ENCODE results near the gene SARS1. TPM values are rescaled to one million over a fixed set of nuclear protein-coding genes. Genes with fewer than 3 reads are reported as not detected.

SARS1 gene, protein sequence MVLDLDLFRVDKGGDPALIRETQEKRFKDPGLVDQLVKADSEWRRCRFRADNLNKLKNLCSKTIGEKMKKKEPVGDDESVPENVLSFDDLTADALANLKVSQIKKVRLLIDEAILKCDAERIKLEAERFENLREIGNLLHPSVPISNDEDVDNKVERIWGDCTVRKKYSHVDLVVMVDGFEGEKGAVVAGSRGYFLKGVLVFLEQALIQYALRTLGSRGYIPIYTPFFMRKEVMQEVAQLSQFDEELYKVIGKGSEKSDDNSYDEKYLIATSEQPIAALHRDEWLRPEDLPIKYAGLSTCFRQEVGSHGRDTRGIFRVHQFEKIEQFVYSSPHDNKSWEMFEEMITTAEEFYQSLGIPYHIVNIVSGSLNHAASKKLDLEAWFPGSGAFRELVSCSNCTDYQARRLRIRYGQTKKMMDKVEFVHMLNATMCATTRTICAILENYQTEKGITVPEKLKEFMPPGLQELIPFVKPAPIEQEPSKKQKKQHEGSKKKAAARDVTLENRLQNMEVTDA
- polyA plus RNA-seq (2013, experiment 1 of 2) = 108 TPM
- polyA plus RNA-seq (2013, experiment 2 of 2) = 110 TPM

GRCh38 chr1:109213824-109214693, at the start of gene SARS1:
TSS of gene SARS1 (plus strand) at chr1:109213918. CDS start at chr1:109213993, 75 bp downstream.
- H3K23ac ChIP-seq (ENCODE audit: low read length) = peak within 1 kb of the TSS; percentile 89
- no peak within 1 kb of the TSS for H2AK5ac ChIP-seq (ENCODE audit: low read length)
- H3K79me2 ChIP-seq (ENCODE audit: control insufficient read depth, insufficient read depth, low read length) = peaks cover 35% of the 10 kb centered on the region
- H3K9ac ChIP-seq (ENCODE audit: low read length) = peak within 1 kb of the TSS; percentile 99
- peak within 1 kb of the TSS; percentile 99 for H3K56ac ChIP-seq (ENCODE audit: low read length)
- H3K36me3 ChIP-seq (ENCODE audit: control insufficient read depth, insufficient read depth, low read length) = no peaks in the 10 kb centered on the region
- H4K8ac ChIP-seq (ENCODE audit: low read depth, low read length) = no peak within 1 kb of the TSS
- peak within 1 kb of the TSS; percentile 87 for H3K4me2 ChIP-seq (ENCODE audit: low read length)
- peak within 1 kb of the TSS; percentile 100 for H3K4me3 ChIP-seq (ENCODE audit: low read length)
- H3K27ac ChIP-seq (ENCODE audit: low read depth, low read length) = peak within 1 kb of the TSS; percentile 63
- peaks cover 15% of the 10 kb centered on the region for H3K79me1 ChIP-seq (ENCODE audit: low read length)
- H3K18ac ChIP-seq (ENCODE audit: low read length) = peak within 1 kb of the TSS; percentile 32
- H2BK5ac ChIP-seq (ENCODE audit: low read length) = peak within 1 kb of the TSS; percentile 73
- H4K5ac ChIP-seq (ENCODE audit: low read length) = no peak within 1 kb of the TSS
- no CpG with 5 or more reads among the region's 64 CpGs for WGBS (ENCODE audit: extremely low coverage, insufficient coverage, low lambda C conversion rate)
- peak within 1 kb of the TSS; percentile 57 for H3K4ac ChIP-seq (ENCODE audit: low read depth, low read length)
- H3K27me3 ChIP-seq (ENCODE audit: insufficient read depth, low read length, poor library complexity) = no peaks in the 10 kb centered on the region
- DNase-seq = peak; percentile 92
- no peaks in the 10 kb centered on the region for H3K4me1 ChIP-seq (ENCODE audit: control insufficient read depth, low read depth, low read length)
- H2BK15ac ChIP-seq (replicated peaks; ENCODE audit: low read depth) = no peak within 1 kb of the TSS
- no peak within 1 kb of the TSS for H2BK120ac ChIP-seq (ENCODE audit: low read depth, low read length)

DNA sequence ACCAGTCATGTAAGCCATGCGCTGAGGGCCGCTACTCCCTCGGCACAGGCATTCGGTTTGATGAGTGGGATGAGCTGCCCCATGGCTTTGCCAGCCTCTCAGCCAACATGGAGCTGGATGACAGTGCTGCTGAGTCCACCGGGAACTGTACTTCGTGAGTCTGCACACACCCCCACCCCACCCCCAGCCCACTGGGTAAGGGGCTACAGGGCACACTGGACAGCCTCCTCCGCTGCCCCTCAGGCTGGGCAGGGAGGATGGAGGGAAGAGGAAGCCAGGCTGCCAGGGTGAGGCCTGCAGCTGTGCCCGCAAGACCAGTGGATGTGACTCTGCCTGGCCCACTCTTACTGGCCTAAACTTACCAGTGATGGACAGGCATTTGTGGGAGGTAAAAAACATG, 49.2 kb upstream of the SARS1 start:
- Histone ChIP-seq H3K79me1 (ENCODE audit: low read length) (no peaks in the 10 kb centered on the region), H3K27ac (ENCODE audit: low read depth, low read length) (no peak overlapping the region), H2BK15ac (replicated peaks; ENCODE audit: low read depth) (no peak overlapping the region), H2BK120ac (ENCODE audit: low read depth, low read length) (no peak overlapping the region), H2BK5ac (ENCODE audit: low read length) (no peak overlapping the region), H3K56ac (ENCODE audit: low read length) (no peak overlapping the region), H2AK5ac (ENCODE audit: low read length) (no peak overlapping the region), H3K23ac (ENCODE audit: low read length) (no peak overlapping the region), H3K4ac (ENCODE audit: low read depth, low read length) (no peak overlapping the region), H3K9ac (ENCODE audit: low read length) (no peak overlapping the region), H3K4me2 (ENCODE audit: low read length) (no peak overlapping the region), H3K27me3 (ENCODE audit: insufficient read depth, low read length, poor library complexity) (no peaks in the 10 kb centered on the region), H3K36me3 (ENCODE audit: control insufficient read depth, insufficient read depth, low read length) (no peaks in the 10 kb centered on the region), H3K4me1 (ENCODE audit: control insufficient read depth, low read depth, low read length) (no peaks in the 10 kb centered on the region), H3K79me2 (ENCODE audit: control insufficient read depth, insufficient read depth, low read length) (no peaks in the 10 kb centered on the region), H3K18ac (ENCODE audit: low read length) (no peak overlapping the region), H4K8ac (ENCODE audit: low read depth, low read length) (no peak overlapping the region), H3K4me3 (ENCODE audit: low read length) (no peak overlapping the region), H4K5ac (ENCODE audit: low read length) (no peak overlapping the region)
- WGBS (ENCODE audit: extremely low coverage, insufficient coverage, low lambda C conversion rate) = no CpG with 5 or more reads among the region's 8 CpGs
- no peak for DNase-seq

- H3K9ac ChIP-seq (ENCODE audit: low read length) = no peak overlapping the region
- H3K4me3 ChIP-seq (ENCODE audit: low read length) = no peak overlapping the region
- no peak overlapping the region for H3K18ac ChIP-seq (ENCODE audit: low read length)
Measured at GRCh38 chr1:109167001-109167506, 46.7 kb upstream of the SARS1 start.

DNA sequence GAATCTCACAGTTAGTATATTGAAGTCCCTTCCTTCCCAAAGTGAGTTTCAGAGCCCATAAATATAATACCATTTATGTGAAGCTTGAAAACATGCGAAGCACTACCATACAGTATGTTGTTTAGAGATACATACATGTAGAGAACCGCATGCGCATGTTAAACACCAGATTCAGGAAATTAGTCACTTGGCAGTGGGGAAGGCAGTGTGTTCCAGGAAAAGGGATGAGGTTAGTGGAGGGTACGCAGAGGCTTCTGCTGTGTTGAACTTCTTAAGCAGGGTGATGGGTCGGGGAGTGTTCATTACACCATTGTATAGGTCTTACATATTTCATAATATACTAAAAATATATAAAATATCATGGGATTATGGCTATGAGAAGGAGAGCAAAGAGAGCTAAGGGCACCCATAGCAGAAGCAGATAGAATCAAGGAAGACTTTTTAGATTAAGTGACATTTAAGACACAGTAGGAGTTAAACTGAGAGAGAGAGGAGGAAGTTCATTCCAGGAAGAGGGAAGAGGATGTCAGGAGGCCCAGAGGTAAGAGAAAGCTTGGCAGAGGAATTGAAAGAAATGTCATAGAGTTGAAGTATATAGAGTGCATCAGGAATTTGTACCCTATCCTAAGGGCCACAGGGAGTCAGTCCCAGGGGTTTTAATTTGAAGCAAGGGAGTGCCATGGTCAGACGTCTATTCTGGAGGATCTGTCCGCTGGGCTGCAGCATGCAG, 43.5 kb upstream of the SARS1 start:
- no peak overlapping the region for H3K56ac ChIP-seq (ENCODE audit: low read length)
- no peaks in the 10 kb centered on the region for H3K4me1 ChIP-seq (ENCODE audit: control insufficient read depth, low read depth, low read length)
- H2AK5ac ChIP-seq (ENCODE audit: low read length) = no peak overlapping the region
- no peak for DNase-seq
- no peaks in the 10 kb centered on the region for H3K79me1 ChIP-seq (ENCODE audit: low read length)
- no peak overlapping the region for H2BK5ac ChIP-seq (ENCODE audit: low read length)
- H3K9ac ChIP-seq (ENCODE audit: low read length) = no peak overlapping the region
- H3K4me3 ChIP-seq (ENCODE audit: low read length) = no peak overlapping the region
- no peak overlapping the region for H4K8ac ChIP-seq (ENCODE audit: low read depth, low read length)
- H2BK15ac ChIP-seq (replicated peaks; ENCODE audit: low read depth) = no peak overlapping the region
- H3K79me2 ChIP-seq (ENCODE audit: control insufficient read depth, insufficient read depth, low read length) = no peaks in the 10 kb centered on the region
- H3K4ac ChIP-seq (ENCODE audit: low read depth, low read length) = no peak overlapping the region
- no peaks in the 10 kb centered on the region for H3K36me3 ChIP-seq (ENCODE audit: control insufficient read depth, insufficient read depth, low read length)
- no CpG with 5 or more reads among the region's 7 CpGs for WGBS (ENCODE audit: extremely low coverage, insufficient coverage, low lambda C conversion rate)
- no peak overlapping the region for H3K27ac ChIP-seq (ENCODE audit: low read depth, low read length)
- H2BK120ac ChIP-seq (ENCODE audit: low read depth, low read length) = no peak overlapping the region
- no peak overlapping the region for H3K4me2 ChIP-seq (ENCODE audit: low read length)
- H3K18ac ChIP-seq (ENCODE audit: low read length) = no peak overlapping the region
- H4K5ac ChIP-seq (ENCODE audit: low read length) = no peak overlapping the region
- no peak overlapping the region for H3K23ac ChIP-seq (ENCODE audit: low read length)
- H3K27me3 ChIP-seq (ENCODE audit: insufficient read depth, low read length, poor library complexity) = no peaks in the 10 kb centered on the region

More at GRCh38 chr1:109167001-109167506, 46.7 kb upstream of the SARS1 start:
- no peak overlapping the region for H2BK15ac ChIP-seq (replicated peaks; ENCODE audit: low read depth)
- no peak overlapping the region for H3K4ac ChIP-seq (ENCODE audit: low read depth, low read length)
- H4K8ac ChIP-seq (ENCODE audit: low read depth, low read length) = no peak overlapping the region
- no peaks in the 10 kb centered on the region for H3K79me1 ChIP-seq (ENCODE audit: low read length)
- DNase-seq = no peak
- no peak overlapping the region for H2AK5ac ChIP-seq (ENCODE audit: low read length)
- no peak overlapping the region for H4K5ac ChIP-seq (ENCODE audit: low read length)
- no peak overlapping the region for H2BK120ac ChIP-seq (ENCODE audit: low read depth, low read length)
- H3K27me3 ChIP-seq (ENCODE audit: insufficient read depth, low read length, poor library complexity) = no peaks in the 10 kb centered on the region
- H2BK5ac ChIP-seq (ENCODE audit: low read length) = no peak overlapping the region
- H3K4me2 ChIP-seq (ENCODE audit: low read length) = no peak overlapping the region
- no peaks in the 10 kb centered on the region for H3K36me3 ChIP-seq (ENCODE audit: control insufficient read depth, insufficient read depth, low read length)
- H3K23ac ChIP-seq (ENCODE audit: low read length) = no peak overlapping the region
- no peaks in the 10 kb centered on the region for H3K79me2 ChIP-seq (ENCODE audit: control insufficient read depth, insufficient read depth, low read length)
- WGBS (ENCODE audit: extremely low coverage, insufficient coverage, low lambda C conversion rate) = no CpG with 5 or more reads among the region's 7 CpGs
- H3K4me1 ChIP-seq (ENCODE audit: control insufficient read depth, low read depth, low read length) = no peaks in the 10 kb centered on the region
- no peak overlapping the region for H3K56ac ChIP-seq (ENCODE audit: low read length)
- no peak overlapping the region for H3K27ac ChIP-seq (ENCODE audit: low read depth, low read length)

DNA sequence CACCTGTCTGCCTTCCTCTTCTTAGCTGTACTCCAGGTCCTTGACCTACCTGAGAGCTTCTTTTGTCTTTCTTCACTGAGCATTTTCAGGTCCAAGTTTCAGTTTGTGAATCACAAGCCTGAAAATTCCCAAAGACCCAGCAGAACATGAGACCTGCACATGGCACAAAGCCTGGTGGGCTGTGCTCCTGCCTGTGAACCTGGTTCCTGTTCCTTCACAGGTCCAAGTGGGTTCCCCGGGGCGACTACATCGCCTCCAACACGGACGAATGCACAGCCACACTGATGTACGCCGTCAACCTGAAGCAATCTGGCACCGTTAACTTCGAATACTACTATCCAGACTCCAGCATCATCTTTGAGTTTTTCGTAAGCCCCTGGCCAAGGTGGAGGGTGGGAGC, 42.1 kb upstream of the SARS1 start:
- DNase-seq = no peak
- Histone ChIP-seq H3K18ac (ENCODE audit: low read length) (no peak overlapping the region), H3K9ac (ENCODE audit: low read length) (no peak overlapping the region), H2BK120ac (ENCODE audit: low read depth, low read length) (no peak overlapping the region), H2AK5ac (ENCODE audit: low read length) (no peak overlapping the region), H3K79me1 (ENCODE audit: low read length) (no peaks in the 10 kb centered on the region), H2BK15ac (replicated peaks; ENCODE audit: low read depth) (no peak overlapping the region), H3K27me3 (ENCODE audit: insufficient read depth, low read length, poor library complexity) (no peaks in the 10 kb centered on the region), H3K23ac (ENCODE audit: low read length) (no peak overlapping the region), H3K27ac (ENCODE audit: low read depth, low read length) (no peak overlapping the region), H4K5ac (ENCODE audit: low read length) (no peak overlapping the region), H3K36me3 (ENCODE audit: control insufficient read depth, insufficient read depth, low read length) (no peaks in the 10 kb centered on the region), H3K4me1 (ENCODE audit: control insufficient read depth, low read depth, low read length) (no peaks in the 10 kb centered on the region), H3K4me2 (ENCODE audit: low read length) (no peak overlapping the region), H3K79me2 (ENCODE audit: control insufficient read depth, insufficient read depth, low read length) (no peaks in the 10 kb centered on the region), H3K56ac (ENCODE audit: low read length) (no peak overlapping the region), H3K4ac (ENCODE audit: low read depth, low read length) (no peak overlapping the region), H4K8ac (ENCODE audit: low read depth, low read length) (no peak overlapping the region), H2BK5ac (ENCODE audit: low read length) (no peak overlapping the region), H3K4me3 (ENCODE audit: low read length) (no peak overlapping the region)
- WGBS (ENCODE audit: extremely low coverage, insufficient coverage, low lambda C conversion rate) = no CpG with 5 or more reads among the region's 10 CpGs

Measured in mesendoderm (in vitro differentiated cells).